ENCODE data around the gene DHX9.

- TF ChIP-seq CTCF (IDR thresholded peaks at IDR 0.05) = no peak
- no peak for TF ChIP-seq POLR2A (IDR thresholded peaks at IDR 0.05)
Observed at GRCh38 chr1:182872881-182873280, 33.7 kb downstream of the DHX9 start.

Measured in adrenal gland (tissue), 5 donors.